ENCODE results near the gene OR52H1.
A peak's percentile ranks its signal among the peaks of the same experiment; 100 is the strongest.
"Not testable (repeated sequence)": the region's sequence is repeated elsewhere in the genome, so short reads cannot be mapped to it uniquely, and the experiment has no call there.

The OR52H1 gene

GRCh38 chr11:5548440-5548839 lies at the start of gene OR52H1:
Gene OR52H1, minus strand, starts transcription at chr11:5548540. Its CDS starts 3,035 bp downstream, at chr11:5545505.
- ATAC-seq: no peak

- ATAC-seq: no peak
Observed at GRCh38 chr11:5597953-5598352, 49.6 kb upstream of the OR52H1 start.

- ATAC-seq: no peak
Observed at GRCh38 chr11:5596607-5597201, 48.4 kb upstream of the OR52H1 start, which contains the start of gene TRIM6. Gene TRIM6, plus strand, starts transcription at chr11:5596637. Its CDS starts 261 bp downstream, at chr11:5596898.

DNA sequence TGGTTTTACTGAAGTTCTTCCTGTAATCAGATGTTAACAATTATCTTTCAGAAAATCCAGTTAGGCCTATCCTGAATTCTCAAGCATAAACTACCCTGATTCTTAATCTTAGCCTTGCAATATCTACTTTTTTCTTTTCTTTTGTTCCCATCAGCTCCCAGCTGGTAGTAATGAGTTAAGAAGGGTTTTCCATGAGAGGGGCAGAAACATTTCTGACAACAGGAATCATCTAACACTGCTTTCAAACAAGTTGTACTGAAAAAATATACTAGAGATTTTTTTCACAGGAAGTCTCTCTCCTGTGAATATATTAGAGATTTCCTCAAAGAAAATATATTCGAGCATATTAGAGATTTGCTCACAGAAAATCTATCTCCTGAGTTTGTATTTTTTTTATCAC lies 44.8 kb upstream of the OR52H1 start:
- ATAC-seq: no peak

DNA sequence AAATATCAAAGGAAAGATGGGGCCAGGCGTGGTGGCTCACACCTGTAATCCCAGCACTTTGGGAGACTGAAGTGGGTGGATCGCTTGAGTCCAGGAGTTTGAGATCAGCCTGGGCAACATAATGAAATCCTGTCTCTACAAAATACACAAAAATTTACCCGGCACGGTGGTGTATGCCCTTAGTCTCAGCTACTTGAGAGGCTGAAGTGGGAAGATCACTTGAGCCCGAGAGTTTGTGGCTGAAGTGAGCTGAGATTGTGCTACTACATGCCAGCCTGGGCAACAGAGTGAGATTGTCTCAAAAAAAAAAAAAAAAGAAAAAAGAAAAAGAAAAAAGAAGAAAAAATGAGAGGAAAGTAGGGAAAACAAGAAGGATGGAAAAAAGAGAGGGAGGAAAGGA lies 44.3 kb upstream of the OR52H1 start:
- no peak for ATAC-seq

DNA sequence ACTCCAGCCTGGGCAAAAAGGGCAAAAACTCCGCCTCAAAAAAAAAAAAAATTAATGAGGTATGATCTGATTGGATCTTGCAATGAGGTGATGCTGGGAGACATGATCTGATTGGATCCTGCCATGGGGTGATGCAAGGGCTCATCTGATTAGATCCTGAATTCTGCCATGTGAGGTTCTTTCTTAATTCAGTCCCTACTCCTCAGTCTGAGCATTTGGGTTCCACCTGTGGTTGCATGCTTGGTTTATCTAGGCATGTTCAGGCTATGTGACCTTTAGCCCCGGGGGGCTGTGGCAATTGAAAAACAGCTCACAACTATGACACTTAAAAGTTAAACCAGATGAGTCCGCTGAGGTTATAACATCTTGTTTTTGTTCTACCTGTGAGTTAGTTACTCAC lies 43.3 kb upstream of the OR52H1 start:
- ATAC-seq: no peak

GRCh38 chr11:5589906-5590305 lies 41.6 kb upstream of the OR52H1 start:
- not testable (repeated sequence) for ATAC-seq

- ATAC-seq: not testable (repeated sequence)
Observed at GRCh38 chr11:5584458-5584857, 36.1 kb upstream of the OR52H1 start.

DNA sequence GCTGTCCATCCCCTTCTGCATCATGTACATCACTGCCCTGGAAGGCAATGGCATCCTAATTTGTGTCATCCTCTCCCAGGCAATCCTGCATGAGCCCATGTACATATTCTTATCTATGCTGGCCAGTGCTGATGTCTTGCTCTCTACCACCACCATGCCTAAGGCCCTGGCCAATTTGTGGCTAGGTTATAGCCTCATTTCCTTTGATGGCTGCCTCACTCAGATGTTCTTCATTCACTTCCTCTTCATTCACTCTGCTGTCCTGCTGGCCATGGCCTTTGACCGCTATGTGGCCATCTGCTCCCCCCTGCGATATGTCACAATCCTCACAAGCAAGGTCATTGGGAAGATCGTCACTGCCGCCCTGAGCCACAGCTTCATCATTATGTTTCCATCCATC lies 32.7 kb upstream of the OR52H1 start:
- ATAC-seq: no peak

DNA sequence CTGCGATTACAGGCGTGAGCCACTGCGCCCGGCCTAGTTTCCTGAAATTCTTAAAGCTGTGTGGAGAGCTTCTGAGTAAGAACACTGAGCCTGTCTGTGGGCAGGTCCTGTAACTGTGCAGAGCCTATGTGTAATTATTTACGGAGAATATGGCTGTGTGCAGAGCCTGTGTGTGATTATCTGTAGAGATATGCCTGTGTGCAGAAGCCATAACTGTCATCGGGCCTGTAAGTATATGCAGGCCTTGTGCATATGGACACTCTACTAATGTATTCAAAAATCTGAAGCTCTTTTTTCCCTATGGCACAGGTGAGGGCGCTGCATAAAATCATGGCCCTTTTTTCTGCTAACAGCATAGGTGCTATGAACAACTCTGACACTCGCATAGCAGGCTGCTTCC lies 32.2 kb upstream of the OR52H1 start, which contains the start of gene OR52B6:
Gene OR52B6, plus strand, starts transcription at position 301 of the 400 bp plus-strand sequence. Its CDS starts 0 bp downstream, at position 301.
- ATAC-seq: no peak

DNA sequence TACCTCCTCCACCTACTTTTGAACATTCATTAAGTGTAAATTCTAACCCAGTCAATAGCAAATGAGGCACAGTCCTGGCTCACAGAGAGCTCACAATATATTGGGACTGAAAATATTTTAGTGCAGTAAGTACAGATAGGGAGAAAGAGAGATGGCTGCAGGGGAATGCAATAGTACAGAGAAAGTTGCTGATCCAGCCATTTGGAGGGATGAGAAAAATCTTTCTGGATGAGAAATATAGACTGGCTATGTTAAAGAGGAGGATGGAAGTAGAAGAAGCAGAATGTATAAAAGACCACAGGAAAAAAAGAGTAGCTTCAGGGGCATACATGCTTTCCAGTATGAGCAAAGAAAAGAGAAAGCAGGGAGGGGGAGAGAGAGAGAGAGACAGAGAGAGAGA lies 28.8 kb upstream of the OR52H1 start:
- no peak for ATAC-seq

GRCh38 chr11:5575152-5575551 lies 26.8 kb upstream of the OR52H1 start:
- ATAC-seq: no peak

DNA sequence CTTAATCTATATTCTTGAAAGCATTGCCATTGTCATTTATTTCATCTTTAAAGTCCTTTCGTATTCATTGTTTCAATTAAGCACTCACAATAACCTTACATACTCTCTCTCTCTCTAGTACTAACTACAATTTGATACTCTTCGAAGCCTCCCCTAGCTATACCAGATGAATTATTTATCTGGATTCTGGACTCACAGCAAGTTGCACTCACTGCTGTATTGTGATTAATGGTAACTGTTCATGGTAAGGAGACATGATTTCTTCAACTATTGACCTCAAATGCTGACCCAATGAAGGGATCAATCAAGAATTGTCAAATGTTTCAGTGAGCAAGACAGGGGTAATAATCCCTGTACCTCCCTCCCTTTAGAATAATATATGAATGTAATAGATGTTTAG lies 26.3 kb upstream of the OR52H1 start:
- no peak for ATAC-seq

DNA sequence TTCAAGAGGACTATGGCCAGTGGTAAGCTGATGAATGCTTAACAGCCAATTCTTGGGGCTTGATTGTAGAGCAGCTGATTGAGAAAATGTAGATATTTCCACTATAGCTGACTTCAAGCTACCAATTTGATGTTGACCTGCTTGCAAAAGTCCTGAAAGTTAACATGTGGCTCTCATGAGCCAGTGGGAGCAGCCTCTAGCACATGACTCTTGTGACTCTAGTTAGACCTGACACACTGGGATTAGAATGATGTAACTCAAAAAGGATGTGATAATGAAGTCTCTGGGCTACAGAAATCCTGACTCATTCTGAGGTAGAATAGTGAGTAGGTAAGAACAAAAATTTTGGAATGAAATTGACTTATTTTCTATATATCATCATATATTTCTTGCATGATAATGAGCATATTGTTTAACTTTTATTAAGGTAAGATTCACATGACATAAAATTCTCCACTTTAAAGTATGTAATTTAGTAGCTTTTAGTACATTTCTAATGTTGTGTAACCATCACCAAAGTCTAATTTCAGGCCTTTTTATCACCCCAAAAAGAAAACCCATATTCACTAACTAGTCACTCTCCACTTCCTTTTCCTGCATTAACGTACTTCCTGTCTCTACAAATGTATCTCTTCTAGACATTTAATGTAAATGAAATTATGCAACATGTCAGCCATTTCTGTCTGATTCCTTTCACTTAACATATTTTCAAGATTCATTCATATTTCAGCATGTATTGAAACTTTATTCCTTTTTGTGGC lies 16.1 kb upstream of the OR52H1 start:
- peak in 1 of 2 donors; percentile 27 for ATAC-seq

GRCh38 chr11:5557751-5558150 lies 9.4 kb upstream of the OR52H1 start:
- no peak for ATAC-seq

GRCh38 chr11:5556596-5557188 lies 8.4 kb upstream of the OR52H1 start:
- no peak for ATAC-seq

DNA sequence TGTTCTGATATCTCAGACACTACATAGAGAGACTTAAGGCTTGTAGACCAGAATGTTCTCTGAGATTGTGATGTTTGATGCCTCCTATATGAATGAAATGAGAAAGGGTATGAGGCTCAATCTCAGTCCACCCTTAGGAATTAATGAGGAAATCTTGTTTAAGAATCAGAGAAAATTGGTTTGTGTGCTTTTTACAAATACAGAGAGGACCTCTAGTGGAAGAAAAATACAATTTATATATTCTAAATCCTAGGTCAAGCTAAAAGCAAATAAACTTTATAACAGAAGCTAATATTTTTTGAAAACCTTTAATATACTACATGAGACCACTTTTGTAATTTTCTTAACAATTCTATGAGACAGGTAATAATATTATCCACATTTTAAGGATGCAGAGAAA lies 5.0 kb upstream of the OR52H1 start:
- no peak for ATAC-seq

GRCh38 chr11:5550440-5551095 lies 2.2 kb upstream of the OR52H1 start:
- peak in 1 of 2 donors; percentile 20 for ATAC-seq

DNA sequence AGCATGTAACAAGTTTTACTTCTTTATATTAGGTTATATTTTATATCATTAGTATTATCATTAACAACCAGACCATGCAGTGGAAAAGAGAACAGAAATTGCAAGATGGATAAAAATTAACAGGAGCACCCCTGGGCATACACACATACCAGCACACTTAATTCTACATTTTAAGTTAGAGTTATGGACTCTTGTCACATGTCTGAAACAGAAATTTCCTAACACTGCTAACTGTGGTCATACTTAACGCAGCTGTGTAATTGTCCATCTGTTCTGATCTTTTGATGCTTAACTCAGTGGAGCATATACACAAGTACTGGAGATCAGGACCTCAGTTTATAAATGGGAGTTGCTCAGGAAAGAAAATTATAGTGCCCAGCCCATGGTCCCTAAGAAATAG lies 358 bp downstream of the OR52H1 start:
- ATAC-seq: no peak

DNA sequence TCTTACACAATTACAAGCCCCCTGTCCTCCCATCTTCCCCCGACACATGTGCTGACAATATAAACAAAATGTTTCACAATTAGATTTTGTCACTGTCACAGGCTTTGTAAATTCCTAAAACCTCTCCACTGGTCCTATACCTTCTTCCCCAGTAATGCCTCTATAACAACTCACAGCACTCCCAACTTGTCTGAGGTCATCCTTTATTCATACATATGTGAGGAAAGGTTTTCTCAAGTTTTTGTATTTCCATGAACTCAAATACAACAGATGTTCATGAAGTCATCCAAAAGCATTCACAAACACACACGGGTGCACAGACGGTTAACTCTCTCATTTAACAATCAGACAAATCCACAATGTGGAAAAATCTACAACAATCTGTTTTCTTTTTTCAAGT lies 1.9 kb downstream of the OR52H1 start:
- no peak for ATAC-seq

DNA sequence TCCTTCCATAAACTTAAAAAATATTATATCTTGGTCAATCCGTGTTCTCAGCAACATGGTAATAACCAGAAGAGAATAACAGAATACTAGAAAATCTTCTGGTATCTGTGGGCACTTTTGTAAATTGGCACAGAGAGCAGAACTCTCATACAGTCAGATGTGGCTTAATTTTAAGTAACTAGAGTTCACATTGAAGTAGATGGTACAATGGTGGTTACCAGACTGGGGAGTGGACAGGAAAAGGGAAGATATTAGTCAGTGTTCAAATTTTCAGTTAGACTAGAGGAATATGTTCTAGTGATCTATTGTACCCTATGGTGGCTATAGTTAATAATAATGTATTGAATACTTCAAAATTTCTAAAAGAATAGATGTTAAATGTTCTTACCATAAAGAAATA lies 6.9 kb downstream of the OR52H1 start:
- ATAC-seq: no peak

GRCh38 chr11:5536482-5536881 lies 11.9 kb downstream of the OR52H1 start:
- no peak for ATAC-seq

DNA sequence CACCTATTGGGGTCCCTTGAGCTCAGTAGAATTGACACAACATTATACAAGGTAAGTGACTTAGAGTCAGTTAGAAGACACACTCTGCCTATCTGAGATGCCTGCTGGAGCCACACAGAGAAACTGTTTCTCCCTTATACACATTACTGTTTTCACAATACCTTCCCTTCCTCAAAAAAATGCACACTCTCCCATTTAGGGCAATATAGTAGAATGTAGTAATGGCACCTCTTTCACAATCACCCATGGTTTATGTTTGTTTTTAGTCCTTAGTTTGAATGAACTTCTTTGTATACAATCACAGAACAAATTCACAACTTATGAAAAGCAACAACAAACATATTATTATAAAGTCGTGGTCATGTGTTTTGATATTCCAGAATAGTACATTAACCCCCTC lies 14.3 kb downstream of the OR52H1 start:
- no peak for ATAC-seq

Measured in activated CD4-positive, CD25-positive, alpha-beta regulatory T cell treated with anti-CD3 and anti-CD28 coated beads, Interleukin-2, amount 50 U/mL, for 24 hours (primary cell).